Keratinocyte (primary cell): ENCODE data around the gene ARRDC3. TPM values are rescaled to one million over a fixed set of nuclear protein-coding genes. Genes with fewer than 3 reads are reported as not detected.
"Not testable (repeated sequence)": the region's sequence is repeated elsewhere in the genome, so short reads cannot be mapped to it uniquely, and the experiment has no call there.

ENCODE experiments used
- DNase-seq: peaks from one replicate; pipeline ENCODE4 v3.0.0-alpha.2; 2011; ENCODE audit warnings: low read depth, missing footprints, low spot score
- FAIRE-seq: peaks from 2 replicates; lab custom pipeline; 2011; peaks lifted over from hg19 to GRCh38; lab: Jason Lieb, UNC
- H2AFZ ChIP-seq: 2 replicates; pipeline ENCODE4 v1.6.0; 2012; ENCODE audit warnings: low read length, control low read depth, inconsistent platforms; ENCODE audit not compliant: control insufficient read depth
- H3K27ac ChIP-seq: 2 replicates; pipeline ENCODE4 v1.5.1; 2011; ENCODE audit warnings: low read length; ENCODE audit not compliant: control insufficient read depth, insufficient read depth
- H3K27me3 ChIP-seq: 3 replicates; pipeline ENCODE4 v1.6.0; 2011; ENCODE audit warnings: low read length; ENCODE audit not compliant: control insufficient read depth, insufficient read depth; ENCODE audit errors: extremely low read depth
- H3K36me3 ChIP-seq, 2 experiments: 2 replicates in 1 of 2; 3 replicates in 1 of 2; pipeline ENCODE4 v1.5.1; 2011; ENCODE audit warnings: low read length in 2 of 2, mild to moderate bottlenecking in 1 of 2; ENCODE audit not compliant: control insufficient read depth in 2 of 2, insufficient read depth in 2 of 2; ENCODE audit errors: extremely low read depth in 1 of 2
- H3K4me1 ChIP-seq: 3 replicates; pipeline ENCODE4 v1.5.1; 2011; ENCODE audit warnings: low read length; ENCODE audit not compliant: control insufficient read depth, insufficient read depth; ENCODE audit errors: extremely low read depth
- H3K4me2 ChIP-seq: 3 replicates; pipeline ENCODE4 v1.6.0; 2011; ENCODE audit warnings: low read depth, low read length; ENCODE audit not compliant: control insufficient read depth, insufficient read depth; ENCODE audit errors: extremely low read depth
- H3K4me3 ChIP-seq, 3 experiments: fragments of 200-600 bp in 1 of 3; sonication (generic) in 1 of 3; 2 replicates in 2 of 3; 3 replicates in 1 of 3; pipeline ENCODE4 v1.5.1; 2011 to 2016; ENCODE audit warnings: low read length in 3 of 3, mild to moderate bottlenecking in 3 of 3, control low read depth in 2 of 3, inconsistent platforms in 1 of 3, low read depth in 1 of 3, mixed read lengths in 1 of 3, mixed run types in 1 of 3, moderate library complexity in 1 of 3; ENCODE audit not compliant: control insufficient read depth in 2 of 3, insufficient read depth in 2 of 3; ENCODE audit errors: extremely low read depth in 1 of 3
- H3K79me2 ChIP-seq: 2 replicates; pipeline ENCODE4 v1.6.0; 2012; ENCODE audit warnings: low read length; ENCODE audit not compliant: control insufficient read depth, insufficient read depth
- H3K9ac ChIP-seq: 3 replicates; pipeline ENCODE4 v1.6.0; 2011; ENCODE audit warnings: low read length; ENCODE audit not compliant: control insufficient read depth, insufficient read depth; ENCODE audit errors: extremely low read depth
- H3K9me1 ChIP-seq: 3 replicates; pipeline ENCODE4 v1.6.0; 2011; ENCODE audit warnings: low read length; ENCODE audit not compliant: control insufficient read depth, insufficient read depth; ENCODE audit errors: extremely low read depth
- H3K9me3 ChIP-seq: 2 replicates; pipeline ENCODE4 v1.5.1; 2012; ENCODE audit warnings: low read depth, low read length; ENCODE audit not compliant: control insufficient read depth
- H4K20me1 ChIP-seq: 3 replicates; pipeline ENCODE4 v1.6.0; 2011; ENCODE audit warnings: low read length; ENCODE audit not compliant: control insufficient read depth, insufficient read depth; ENCODE audit errors: extremely low read depth
- EZH2 ChIP-seq: IDR thresholded peaks from one replicate; pipeline ENCODE4 v1.6.1; 2012; ENCODE audit warnings: inconsistent platforms, mild to moderate bottlenecking, low read length, moderate library complexity
- dilution Hi-C: fragments of 300-500 bp; cut with MboI; formaldehyde crosslinking; loops from one replicate; pipeline ENCODE4 v1.7.0; 2020; ENCODE audit warnings: low sequenced_read_pairs; ENCODE audit not compliant: extremely low pct_ligation_motif_present
- polyA plus RNA-seq, 5 experiments: library from polyadenylated mRNA; depleted of rRNA in 3 of 5; stranded (reverse) in 3 of 5; stranded (forward) in 1 of 5; unstranded in 1 of 5; fragments of >200 nt; gene quantifications; 1 replicate in 1 of 5; 2 replicates in 3 of 5; 3 replicates in 1 of 5; pipeline versions ENCODE4 v1.2.1 to v1.2.3, GENCODE V29; 2011 to 2012; ENCODE audit warnings: missing spikeins in 2 of 5, low read depth in 1 of 5, low replicate concordance in 1 of 5
- TF ChIP-seq, protein P1 (sequence below), 3 experiments: IDR thresholded peaks in 1 of 3; conservative IDR thresholded peaks in 1 of 3; optimal IDR thresholded peaks in 1 of 3; 2 replicates in 2 of 3; 3 replicates in 1 of 3; pipeline versions ENCODE3 to v1.5.1; 2011; ENCODE audit warnings: low read length in 3 of 3, mild to moderate bottlenecking in 3 of 3, moderate library complexity in 2 of 3, control low read depth in 1 of 3, inconsistent platforms in 1 of 3; ENCODE audit not compliant: insufficient read depth in 2 of 3; ENCODE audit errors: extremely low read depth in 1 of 3

The ARRDC3 gene
- polyA plus RNA-seq, 1 donor (not counting 4 experiments of a cell fraction or from before 2014, with no cell fraction given), result 8.9 TPM

DNA sequence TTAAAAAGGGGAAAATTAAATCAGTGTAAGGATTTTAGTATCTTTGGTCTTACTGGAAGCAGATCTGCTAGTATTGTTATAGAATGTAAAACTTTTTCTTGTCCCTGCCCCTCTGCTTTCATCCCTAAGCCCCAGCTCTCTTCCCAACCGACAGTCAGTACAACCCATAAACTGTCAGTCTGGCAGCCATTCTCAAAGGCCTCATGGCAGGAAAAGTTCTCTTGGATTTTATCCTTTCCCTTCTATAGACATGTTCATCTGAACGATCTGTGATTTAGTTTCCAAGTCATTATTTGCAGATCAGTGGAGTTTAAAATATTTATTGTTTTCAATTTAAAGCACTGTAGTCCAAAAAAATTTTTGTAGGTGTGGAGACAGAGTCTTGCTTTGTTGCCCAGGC, 39.2 kb downstream of the ARRDC3 start:
- dilution Hi-C loops, result no loop called here
- no peak for DNase-seq

DNA sequence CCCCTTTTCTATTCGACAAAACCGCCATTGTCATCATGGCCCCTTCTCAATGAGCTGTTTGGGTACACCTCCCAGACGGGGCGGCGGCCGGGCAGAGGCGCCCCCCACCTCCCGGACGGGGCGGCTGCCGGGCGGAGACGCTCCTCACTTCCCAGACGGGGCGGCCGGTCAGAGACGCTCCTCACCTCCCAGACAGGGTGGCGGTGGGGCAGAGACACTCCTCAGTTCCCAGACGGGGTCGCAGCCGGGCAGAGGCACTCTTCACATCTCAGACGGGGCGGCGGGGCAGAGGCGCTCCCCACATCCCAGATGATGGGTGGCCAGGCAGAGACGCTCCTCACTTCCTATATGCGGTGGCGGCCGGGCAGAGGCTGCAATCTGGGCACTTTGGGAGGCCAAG, 40.2 kb downstream of the ARRDC3 start:
- H3K4me1 ChIP-seq, H3K27me3 ChIP-seq, H3K36me3 ChIP-seq, H3K9me1 ChIP-seq, FAIRE-seq, H3K27ac ChIP-seq, H3K4me3 ChIP-seq, DNase-seq, H3K79me2 ChIP-seq, H4K20me1 ChIP-seq, H3K9me3 ChIP-seq, H3K4me2 ChIP-seq, dilution Hi-C loops, H3K9ac ChIP-seq, H2AFZ ChIP-seq: not testable (repeated sequence)

More for the DNA sequence above, 39.2 kb downstream of the ARRDC3 start:
- Histone ChIP-seq H4K20me1 (no peaks in the 10 kb centered on the region), H3K9me1 (no peaks in the 10 kb centered on the region), H3K9ac (no peak overlapping the region), H3K27ac (no peak overlapping the region), H3K27me3 (no peaks in the 10 kb centered on the region), H3K79me2 (no peaks in the 10 kb centered on the region), H3K36me3 (no peaks in the 10 kb centered on the region), H3K4me1 (no peaks in the 10 kb centered on the region), H2AFZ (no peak overlapping the region), H3K9me3 (no peaks in the 10 kb centered on the region), H3K4me2 (no peak overlapping the region), H3K4me3 (no peak overlapping the region)
- no peak for FAIRE-seq
- TF ChIP-seq, protein P1, sequence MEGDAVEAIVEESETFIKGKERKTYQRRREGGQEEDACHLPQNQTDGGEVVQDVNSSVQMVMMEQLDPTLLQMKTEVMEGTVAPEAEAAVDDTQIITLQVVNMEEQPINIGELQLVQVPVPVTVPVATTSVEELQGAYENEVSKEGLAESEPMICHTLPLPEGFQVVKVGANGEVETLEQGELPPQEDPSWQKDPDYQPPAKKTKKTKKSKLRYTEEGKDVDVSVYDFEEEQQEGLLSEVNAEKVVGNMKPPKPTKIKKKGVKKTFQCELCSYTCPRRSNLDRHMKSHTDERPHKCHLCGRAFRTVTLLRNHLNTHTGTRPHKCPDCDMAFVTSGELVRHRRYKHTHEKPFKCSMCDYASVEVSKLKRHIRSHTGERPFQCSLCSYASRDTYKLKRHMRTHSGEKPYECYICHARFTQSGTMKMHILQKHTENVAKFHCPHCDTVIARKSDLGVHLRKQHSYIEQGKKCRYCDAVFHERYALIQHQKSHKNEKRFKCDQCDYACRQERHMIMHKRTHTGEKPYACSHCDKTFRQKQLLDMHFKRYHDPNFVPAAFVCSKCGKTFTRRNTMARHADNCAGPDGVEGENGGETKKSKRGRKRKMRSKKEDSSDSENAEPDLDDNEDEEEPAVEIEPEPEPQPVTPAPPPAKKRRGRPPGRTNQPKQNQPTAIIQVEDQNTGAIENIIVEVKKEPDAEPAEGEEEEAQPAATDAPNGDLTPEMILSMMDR (optimal IDR thresholded peaks at IDR 0.05 in 1 of 3, IDR thresholded peaks at IDR 0.05 in 1 of 3, conservative IDR thresholded peaks at IDR 0.05 in 1 of 3; ENCODE audit: extremely low read depth in 1 of 3, insufficient read depth in 2 of 3, low read length in 3 of 3), result no peak
- no peak for TF ChIP-seq EZH2

DNA sequence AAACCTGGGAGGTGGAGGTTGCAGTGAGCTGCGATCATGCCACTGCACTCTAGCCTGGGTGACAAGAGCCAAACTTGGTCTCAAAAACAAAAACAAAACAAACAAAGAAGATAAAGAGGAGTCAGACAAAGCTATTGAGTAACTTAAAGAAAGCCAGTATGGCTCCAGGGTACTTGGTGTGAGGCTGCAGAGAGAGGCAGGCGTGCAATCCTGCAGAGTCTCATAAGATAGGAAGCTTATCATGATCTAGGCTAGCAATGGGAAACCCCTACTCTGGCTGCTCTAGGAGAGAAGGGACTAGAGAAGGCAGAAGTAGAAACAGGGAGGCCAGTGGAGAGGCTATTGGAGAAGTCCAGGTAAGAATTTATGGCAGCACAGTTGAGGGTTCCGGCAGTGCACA, 42.0 kb downstream of the ARRDC3 start:
- Histone ChIP-seq H3K27me3 (no peaks in the 10 kb centered on the region), H3K36me3 (no peaks in the 10 kb centered on the region), H3K4me1 (no peaks in the 10 kb centered on the region), H4K20me1 (no peaks in the 10 kb centered on the region), H3K9ac (no peak overlapping the region), H3K4me3 (no peak overlapping the region), H3K4me2 (no peak overlapping the region), H3K79me2 (no peaks in the 10 kb centered on the region), H3K9me1 (no peaks in the 10 kb centered on the region), H2AFZ (no peak overlapping the region), H3K27ac (no peak overlapping the region), H3K9me3 (no peaks in the 10 kb centered on the region)
- TF ChIP-seq EZH2, result no peak
- TF ChIP-seq, protein P1 (optimal IDR thresholded peaks at IDR 0.05 in 1 of 3, IDR thresholded peaks at IDR 0.05 in 1 of 3, conservative IDR thresholded peaks at IDR 0.05 in 1 of 3; ENCODE audit: extremely low read depth in 1 of 3, insufficient read depth in 2 of 3, low read length in 3 of 3), result no peak
- no peak for DNase-seq
- dilution Hi-C loops, result no loop called here
- FAIRE-seq, result no peak
